ENCODE results near the gene ARHGAP26.

The ARHGAP26 gene

DNA sequence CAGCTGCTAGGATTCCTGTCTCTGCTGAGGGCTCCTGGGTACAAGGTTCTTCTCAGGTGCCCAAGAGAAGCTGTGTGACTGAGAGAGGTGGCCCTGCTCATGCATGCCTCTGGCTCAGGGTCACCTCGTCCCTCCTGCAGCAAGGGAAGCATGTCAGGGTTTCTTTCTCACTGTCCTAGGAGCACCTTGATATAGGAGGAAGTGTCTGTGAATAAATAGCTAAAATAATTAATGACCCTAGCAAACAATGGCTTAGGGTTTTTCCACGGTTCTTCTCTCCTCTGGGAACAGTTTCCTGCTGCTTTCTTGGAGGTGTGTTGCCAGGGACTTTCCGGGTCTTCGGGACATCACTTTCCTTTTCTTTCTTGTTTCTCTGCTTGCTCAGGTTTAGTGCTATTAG is 87.2 kb downstream of the ARHGAP26 start:
- DNase-seq, result no peak
- in situ Hi-C loops (cut with MboI; ENCODE audit: low pct_unique_long_range_greater_than_20kb, low sequenced_read_pairs), result no loop called here

DNA sequence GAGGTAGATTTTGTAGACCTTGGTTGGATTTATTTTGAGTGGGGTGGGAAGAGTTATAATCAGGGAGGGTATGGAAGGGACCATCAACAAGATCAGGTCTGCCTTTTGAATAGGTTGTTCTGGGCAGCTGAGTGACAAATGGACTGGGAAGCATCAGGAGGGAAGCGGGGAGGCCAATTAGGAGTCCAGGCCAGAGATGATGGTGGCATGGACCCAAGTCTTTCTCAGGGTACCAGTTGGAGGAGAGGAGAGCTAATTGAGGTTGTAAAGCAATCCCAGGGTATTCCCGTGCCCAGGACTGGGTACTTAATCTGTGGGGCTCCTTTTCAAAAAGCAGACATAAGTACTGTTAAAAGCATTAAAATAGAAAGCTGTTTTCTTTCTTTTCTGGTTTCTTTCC is 88.9 kb downstream of the ARHGAP26 start:
- DNase-seq, result no peak
- in situ Hi-C loops (cut with MboI; ENCODE audit: low pct_unique_long_range_greater_than_20kb, low sequenced_read_pairs), result no loop called here

DNA sequence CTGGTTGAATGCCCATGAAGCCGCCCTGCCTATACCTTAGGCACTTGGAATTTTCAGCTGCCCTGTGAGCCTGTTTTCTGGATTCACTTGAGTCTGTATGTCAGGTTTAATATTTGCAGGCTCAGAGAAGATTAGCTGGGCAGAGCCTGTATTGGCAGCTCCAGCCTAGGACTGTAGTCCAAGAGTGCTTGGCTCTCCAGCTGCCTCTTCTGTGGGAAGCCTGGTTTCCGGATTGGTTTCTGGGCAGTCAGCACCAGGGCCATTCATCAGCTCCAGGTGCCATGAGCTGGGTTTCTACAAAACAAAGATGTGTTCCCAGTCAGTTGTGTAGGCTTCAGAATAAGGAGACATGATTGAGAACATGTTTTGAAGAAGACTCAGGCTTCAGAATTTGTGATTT is 90.1 kb downstream of the ARHGAP26 start:
- DNase-seq, result no peak

DNA sequence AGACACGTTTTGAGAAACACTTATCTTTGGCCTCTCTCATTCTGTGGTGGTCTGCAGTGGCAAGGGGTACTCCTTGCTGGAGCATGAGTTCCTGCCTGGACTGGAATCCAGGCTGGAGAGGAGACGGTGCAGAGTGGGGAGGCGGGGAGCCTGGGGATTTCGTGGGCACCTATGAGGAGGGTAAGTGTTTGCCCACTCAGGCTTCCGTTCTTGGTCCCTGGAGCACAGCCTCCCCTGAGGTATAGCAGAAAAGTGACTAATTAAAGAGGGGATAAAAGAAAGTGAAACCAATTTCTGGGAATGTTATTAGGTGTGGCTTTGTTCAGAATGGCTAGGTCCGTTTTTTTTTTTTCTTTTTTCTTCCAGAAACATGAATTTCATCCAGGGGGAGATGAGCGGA is 90.8 kb downstream of the ARHGAP26 start:
- in situ Hi-C loops (cut with MboI; ENCODE audit: low pct_unique_long_range_greater_than_20kb, low sequenced_read_pairs), result no loop called here
- DNase-seq, result no peak

More for the DNA sequence above, 90.1 kb downstream of the ARHGAP26 start:
- in situ Hi-C loops (cut with MboI; ENCODE audit: low pct_unique_long_range_greater_than_20kb, low sequenced_read_pairs), result no loop called here

DNA sequence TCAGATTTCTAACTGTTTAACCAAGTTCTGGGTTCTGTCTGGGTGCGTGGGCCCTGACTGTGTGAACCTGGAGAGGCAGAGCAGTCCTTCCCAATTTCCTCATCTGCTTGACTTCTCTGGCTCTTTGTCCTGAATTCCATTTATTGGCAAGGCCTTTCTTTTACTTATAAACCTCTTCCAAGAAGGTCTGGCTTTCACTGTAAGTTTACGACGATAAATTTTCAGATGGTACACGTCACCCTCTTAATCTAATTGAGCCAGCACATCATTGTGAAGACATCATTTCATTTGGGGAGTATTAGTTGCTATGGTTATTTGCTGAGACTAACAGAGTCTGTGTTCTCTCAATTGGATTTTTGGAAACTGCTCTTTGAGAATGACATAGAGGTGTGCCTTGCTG is 92.4 kb downstream of the ARHGAP26 start:
- in situ Hi-C loops (cut with MboI; ENCODE audit: low pct_unique_long_range_greater_than_20kb, low sequenced_read_pairs), result no loop called here

DNA sequence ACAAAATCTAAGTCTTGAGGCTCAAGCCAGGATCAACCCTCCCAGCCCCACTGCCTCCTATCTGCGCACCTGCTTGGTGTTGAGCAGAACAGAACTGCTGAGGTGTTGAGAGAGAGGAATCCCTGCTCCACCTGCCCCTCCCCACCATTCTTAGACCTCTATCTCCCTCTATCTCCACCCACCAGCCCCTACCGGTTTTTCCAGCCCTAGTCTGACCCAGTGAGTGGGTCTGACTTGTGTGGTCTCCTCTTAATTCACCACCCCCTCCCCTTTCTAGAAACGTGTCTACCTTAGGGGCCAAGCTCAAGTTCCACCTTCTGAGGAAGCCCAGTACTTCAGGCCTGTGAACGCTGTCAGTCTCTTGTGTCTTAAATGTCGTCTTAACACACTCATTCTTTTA is 93.7 kb downstream of the ARHGAP26 start:
- no peak for DNase-seq

More for the DNA sequence above, 92.4 kb downstream of the ARHGAP26 start:
- no peak for DNase-seq

DNA sequence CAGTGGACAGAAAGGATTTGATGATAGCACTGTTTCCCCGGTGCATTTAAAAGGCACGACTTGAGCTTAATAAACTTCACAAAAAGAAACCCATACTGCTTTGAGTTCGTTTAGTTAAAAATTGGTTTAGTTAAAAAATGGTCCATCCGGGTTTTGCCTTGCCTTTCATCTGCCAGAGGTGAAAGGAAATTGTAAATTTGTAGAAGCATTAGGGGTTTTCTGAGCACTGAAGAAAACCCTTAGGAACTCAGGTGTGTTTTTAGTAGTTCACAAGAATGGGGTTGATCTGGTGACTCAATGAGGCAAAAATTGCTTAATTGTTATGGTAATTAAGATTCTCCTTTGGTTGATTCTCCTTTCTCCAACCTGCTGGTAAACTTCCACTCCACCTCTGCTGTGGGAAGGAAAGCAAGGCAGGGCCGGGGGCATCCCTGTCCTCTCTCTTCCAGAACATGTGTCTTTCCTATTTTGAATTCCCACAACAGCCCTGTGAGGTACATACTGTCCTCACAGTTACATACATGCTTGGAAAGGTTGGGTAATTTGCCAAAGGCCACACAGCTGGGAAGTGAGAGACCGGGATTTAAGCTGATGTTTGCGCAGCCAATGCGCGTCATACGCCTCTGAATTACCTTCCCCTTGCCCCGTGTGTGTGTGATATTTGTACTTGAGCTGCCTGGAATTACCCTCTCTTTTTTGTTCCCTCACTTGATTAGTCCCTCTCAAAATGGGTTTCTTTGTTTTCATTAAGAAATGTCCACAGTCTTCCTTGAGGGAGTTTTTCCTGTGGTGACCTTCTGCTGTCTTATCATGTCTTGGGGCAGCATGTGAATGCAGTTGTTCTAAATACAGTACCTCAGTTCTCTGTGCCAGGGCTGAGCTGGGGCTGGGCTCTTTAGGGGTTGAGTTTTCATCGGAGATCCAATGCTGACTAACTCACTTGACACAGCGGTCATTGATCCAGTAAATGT is 94.4 kb downstream of the ARHGAP26 start:
- DNase-seq, result no peak
- in situ Hi-C loops (cut with MboI; ENCODE audit: low pct_unique_long_range_greater_than_20kb, low sequenced_read_pairs), result no loop called here

More for the DNA sequence above, 93.7 kb downstream of the ARHGAP26 start:
- in situ Hi-C loops (cut with MboI; ENCODE audit: low pct_unique_long_range_greater_than_20kb, low sequenced_read_pairs), result no loop called here

DNA sequence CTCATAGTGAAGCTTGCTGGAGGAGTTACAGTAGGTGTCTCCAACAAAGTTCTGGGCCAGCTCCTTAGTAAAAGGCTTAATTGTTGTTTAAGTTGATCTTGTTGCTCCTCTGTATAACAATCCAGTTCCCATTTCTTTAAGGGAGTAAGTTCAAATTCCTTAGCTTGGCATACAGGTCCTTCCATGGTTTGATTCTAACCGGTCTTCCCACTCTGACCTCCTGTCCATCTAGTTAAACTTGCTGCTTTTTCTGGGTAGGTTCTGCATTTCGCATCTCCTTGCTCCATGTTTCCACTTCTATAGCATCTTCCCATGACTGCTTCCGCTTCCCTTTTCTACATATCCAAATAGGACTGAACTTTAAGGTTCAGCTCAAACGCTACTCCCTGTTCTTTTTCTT is 95.5 kb downstream of the ARHGAP26 start:
- in situ Hi-C loops (cut with MboI; ENCODE audit: low pct_unique_long_range_greater_than_20kb, low sequenced_read_pairs), result no loop called here
- no peak for DNase-seq

DNA sequence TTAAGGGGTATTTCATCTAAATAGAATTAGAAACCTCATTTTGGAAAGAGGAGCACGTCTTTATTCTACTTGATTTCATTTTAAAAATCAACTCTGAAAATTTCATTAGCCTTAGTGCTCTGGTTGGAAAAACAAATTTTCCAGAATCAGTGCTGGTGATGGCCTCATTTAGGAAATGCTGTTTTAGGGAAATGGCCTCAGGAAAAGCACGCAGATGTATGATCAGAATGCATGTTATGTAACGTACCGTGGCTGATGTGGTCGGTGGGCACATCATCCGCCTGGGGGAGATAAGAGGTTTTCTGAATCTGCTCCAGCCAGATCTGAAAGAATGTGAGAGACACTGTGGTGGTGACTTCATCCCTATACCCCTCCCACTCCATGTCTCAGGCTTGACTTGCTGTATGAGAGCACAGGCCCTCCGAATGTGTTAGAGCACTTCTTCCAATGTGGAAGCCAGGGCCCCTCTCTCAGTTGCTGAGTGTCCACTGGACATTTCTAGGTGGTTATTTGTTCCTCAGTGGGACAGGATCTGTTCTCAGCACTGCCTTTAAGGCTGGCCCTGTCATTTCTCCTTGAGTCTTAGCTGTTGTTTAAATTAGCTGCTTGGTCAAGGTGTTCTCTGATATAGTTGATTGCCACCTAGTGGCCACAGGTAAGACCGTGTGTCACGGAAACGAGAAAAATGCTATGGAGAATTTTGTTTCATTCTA is 96.5 kb downstream of the ARHGAP26 start:
- in situ Hi-C loops (cut with MboI; ENCODE audit: low pct_unique_long_range_greater_than_20kb, low sequenced_read_pairs), result no loop called here
- DNase-seq, result peak; percentile 73

DNA sequence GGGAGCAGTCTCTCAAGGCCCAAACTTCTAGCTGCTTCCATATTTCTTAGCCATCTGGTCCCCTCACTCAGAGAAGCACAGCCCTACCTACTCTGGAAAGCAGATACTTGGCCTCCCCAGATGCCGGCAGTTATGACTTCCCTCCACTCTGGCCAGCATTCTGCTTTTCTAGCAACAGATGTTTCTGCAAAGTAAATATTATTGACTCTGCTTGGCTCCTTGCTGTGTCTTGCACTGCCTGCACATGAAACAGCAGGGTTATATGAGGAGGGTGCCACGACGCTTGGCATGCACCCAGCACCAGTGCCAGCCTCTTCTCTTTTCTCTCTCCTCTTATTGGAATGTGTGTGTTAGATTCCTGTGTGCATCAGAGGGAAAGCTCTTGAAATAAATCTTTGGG is 99.7 kb downstream of the ARHGAP26 start:
- in situ Hi-C loops (cut with MboI; ENCODE audit: low pct_unique_long_range_greater_than_20kb, low sequenced_read_pairs), result no loop called here
- DNase-seq, result no peak

DNA sequence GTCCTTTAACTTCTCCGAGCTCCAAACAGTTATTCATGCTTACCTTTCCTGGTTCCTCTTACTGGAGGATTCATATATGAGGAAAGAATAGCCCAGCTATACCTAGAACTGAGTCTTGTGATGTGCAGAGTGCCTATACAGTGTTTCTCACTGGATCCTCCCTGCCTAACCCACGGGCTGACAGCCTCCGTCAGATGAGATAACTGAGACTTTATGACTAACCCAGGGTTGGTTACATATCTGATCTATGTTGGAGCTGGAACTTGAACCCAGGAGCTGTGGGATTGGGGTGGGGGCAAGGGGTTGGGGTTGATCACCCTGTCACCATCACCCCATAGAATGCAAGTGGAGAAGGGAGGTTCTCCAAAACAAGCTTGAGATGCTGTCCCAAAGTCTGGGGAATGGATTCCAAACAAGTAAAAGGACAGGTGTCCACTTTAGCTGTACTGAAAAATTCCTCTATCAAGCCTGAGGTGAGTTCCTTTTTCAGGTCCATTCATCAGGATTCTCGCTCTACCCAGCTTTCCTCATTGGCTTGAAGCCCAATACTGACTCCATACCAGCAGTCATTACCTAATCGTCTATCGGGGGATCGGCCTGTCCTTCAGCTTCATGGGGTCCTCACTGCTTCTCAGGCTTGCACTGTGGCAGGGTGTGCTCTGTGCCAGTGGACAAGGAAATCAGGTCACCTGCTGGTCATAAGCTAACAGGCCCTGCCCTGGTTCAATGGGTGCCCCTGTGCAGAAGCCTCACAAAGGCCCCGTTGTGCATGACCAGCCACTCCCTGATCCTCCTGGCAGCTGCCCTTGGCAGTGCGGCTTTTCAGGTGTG is 100.6 kb downstream of the ARHGAP26 start:
- DNase-seq, result no peak
- in situ Hi-C loops (cut with MboI; ENCODE audit: low pct_unique_long_range_greater_than_20kb, low sequenced_read_pairs), result no loop called here

DNA sequence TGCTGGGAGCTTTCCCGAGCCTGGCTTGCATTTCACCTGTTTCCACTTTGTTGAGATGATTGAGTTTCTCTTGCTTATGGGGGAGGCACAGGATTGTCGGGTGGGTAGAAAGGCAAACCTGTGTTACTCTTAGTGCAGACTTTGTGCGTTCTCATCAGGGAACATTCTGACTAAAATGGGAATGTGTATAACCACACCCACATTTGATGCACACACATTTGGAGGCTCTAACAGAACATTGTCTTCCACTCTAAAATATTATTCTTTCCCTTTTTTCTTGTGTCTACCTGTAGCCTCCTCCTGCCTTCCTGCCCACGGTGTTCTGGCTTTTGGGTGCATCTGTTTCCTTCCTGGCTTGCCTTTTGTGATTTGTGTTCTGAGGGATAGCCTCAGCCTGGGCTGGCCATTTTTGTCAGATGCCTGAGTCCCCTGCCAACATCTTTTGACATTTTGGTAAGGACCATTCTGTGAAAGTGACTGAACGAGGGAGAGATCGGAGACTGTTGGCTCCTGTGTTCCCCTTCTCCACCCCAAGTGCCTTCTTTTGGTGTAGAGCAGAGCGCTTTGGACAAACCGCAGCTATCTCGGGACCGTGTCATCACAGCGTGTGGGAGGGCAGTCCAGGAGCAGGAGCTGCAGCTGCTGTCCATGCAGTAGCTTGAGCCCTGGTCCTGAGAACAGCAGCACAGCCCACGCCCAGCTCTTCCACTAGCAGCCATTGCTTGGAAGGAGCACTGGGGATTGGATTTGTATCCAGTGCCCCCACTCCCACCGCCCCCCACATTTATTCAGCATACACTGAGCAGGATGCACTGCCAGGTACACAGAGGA is 101.4 kb downstream of the ARHGAP26 start:
- no peak for DNase-seq
- in situ Hi-C loops (cut with MboI; ENCODE audit: low pct_unique_long_range_greater_than_20kb, low sequenced_read_pairs), result no loop called here

DNA sequence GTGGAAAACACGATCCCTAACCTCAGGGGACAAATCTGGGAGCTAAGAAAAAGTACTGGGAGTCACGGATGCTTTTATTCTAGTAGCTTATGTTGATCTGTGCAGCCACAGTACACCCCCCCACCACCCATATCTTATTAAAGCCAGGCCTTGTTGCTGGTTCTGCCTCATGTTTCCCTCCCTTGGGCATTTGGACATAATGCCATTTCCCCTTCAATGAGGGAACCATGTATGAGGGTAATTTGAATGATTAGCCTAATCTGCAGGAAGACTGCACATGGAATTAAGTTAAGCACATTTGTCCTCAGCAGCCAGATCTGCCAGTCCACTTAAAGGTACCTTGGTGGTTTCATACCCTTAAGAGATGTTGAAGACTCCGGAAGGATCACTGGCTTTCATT is 102.0 kb downstream of the ARHGAP26 start:
- no peak for DNase-seq
- in situ Hi-C loops (cut with MboI; ENCODE audit: low pct_unique_long_range_greater_than_20kb, low sequenced_read_pairs), result no loop called here

DNA sequence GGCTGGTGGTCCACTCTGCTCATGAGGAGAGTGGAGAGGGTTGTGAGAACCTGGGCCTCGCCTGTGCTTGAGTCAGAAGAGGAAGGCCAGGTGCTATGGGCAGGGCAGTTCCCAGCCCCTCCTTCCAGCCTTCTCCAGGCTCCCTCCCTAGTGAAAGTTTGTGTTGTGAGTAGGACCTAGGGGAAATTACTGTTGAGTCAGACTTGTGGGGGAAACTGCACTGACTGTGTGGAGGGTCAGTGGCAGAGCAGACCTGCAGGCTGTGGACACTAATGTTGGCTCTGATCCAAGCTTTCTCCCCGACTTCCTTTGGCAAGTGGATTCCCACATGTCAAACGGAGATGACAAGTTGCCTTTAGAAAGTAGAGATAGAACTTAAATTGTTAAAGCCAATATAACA is 102.6 kb downstream of the ARHGAP26 start:
- no peak for DNase-seq
- in situ Hi-C loops (cut with MboI; ENCODE audit: low pct_unique_long_range_greater_than_20kb, low sequenced_read_pairs), result no loop called here

DNA sequence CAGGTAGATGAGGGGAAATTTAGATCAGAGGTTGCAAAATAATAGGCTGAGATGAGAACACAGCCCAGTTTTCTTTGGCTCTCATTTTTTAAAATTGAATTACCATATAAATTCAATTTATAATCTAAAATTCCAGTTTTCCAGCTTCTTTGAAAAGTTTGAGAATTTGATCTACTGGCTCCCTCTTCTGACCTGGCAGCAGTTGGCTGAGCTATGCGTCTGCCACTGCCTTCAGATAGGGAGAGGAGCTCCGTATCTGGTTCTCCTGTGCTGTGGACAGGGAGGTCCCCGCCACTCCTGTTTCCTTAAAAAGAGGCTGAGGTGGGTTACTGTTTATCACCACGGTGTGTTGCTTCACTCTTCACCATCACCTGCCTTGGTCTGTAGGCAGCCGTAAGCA is 103.7 kb downstream of the ARHGAP26 start:
- in situ Hi-C loops (cut with MboI; ENCODE audit: low pct_unique_long_range_greater_than_20kb, low sequenced_read_pairs), result no loop called here
- no peak for DNase-seq

DNA sequence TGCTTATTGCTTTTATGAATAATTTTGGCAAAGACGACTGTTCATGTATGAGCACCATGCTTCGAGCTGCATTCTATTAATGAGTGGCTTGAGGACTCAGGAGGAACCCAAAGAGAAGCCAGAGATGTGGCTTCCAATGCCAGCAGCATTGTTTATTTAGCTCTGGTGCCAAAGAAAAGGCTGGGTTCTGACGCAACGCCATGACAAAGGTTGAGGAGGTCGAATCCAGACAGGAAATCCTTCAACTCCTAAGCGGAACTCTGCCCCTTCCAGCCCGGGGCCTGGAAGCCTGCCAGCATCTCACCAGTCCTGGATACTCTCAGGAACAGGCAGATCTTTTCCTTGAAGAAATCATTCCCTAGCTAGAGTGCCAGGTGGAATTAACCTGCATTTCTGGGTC is 104.4 kb downstream of the ARHGAP26 start:
- DNase-seq, result no peak
- in situ Hi-C loops (cut with MboI; ENCODE audit: low pct_unique_long_range_greater_than_20kb, low sequenced_read_pairs), result no loop called here

DNA sequence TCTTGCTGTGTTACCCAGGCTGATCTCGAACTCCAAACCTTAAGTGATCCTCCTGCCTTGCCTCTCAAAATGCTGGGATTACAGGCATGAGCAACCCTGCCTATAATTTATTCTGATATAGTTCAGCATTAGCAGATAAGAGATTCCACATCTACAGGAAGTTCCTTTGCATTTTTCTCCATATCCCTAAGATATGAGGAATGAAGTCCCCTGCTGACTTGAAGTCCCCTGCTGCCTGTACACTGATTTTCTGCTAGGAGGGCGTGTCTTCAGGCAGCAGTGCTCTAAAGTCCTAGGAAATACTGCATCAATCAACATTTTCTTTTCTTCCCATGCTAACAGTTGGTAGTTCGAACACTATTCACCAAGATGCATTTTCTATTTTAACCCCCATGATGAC is 105.8 kb downstream of the ARHGAP26 start:
- DNase-seq, result no peak
- in situ Hi-C loops (cut with MboI; ENCODE audit: low pct_unique_long_range_greater_than_20kb, low sequenced_read_pairs), result no loop called here

DNA sequence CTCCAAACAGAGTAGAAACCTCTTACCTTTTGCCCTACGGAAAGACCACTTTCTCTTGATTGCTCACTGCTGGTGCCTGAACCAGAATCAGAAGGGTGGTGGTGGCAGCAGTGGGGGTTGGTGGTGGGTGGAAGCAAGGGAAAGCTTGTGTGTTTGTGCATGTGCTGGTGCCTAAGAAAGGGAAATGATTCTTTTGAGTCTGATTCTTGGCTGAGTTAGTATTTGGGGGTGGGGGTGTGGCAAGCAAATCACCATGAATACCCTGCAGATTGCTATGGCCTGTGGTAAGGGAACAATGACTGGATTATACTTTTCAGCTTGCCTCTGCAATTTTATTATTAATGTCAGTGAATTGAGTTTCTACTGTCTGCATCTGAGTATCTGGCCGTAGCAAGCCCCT is 106.6 kb downstream of the ARHGAP26 start:
- in situ Hi-C loops (cut with MboI; ENCODE audit: low pct_unique_long_range_greater_than_20kb, low sequenced_read_pairs), result no loop called here

DNA sequence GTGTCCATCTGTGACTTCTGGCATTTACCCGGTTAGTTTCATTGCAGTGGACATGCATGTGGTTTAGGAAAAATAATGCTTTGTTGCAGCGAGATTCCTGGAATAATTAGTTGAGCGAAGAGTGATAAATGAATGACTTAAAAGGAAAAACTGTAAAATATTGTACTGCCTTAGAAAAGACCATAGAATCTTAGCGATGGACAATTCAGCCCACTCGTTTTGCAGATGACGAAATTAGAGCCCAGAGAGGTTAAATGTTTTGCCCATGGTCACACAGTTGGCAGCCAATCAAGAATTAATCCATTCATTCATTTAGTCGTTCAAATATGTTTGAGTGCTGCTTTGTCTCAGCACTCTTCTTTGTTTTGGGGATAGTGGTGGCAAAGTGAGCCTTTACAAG is 107.9 kb downstream of the ARHGAP26 start:
- DNase-seq, result no peak
- in situ Hi-C loops (cut with MboI; ENCODE audit: low pct_unique_long_range_greater_than_20kb, low sequenced_read_pairs), result no loop called here

More for the DNA sequence above, 106.6 kb downstream of the ARHGAP26 start:
- DNase-seq, result no peak
